VCaP (cell line): Measurements from ENCODE around the gene P4HA3.

ENCODE experiments used
- H3K27ac ChIP-seq: fragments of 450-650 bp; 2 replicates; pipeline ENCODE4 v1.5.1; 2017
- TF ChIP-seq, protein P1 (sequence below): fragments of 450-650 bp; conservative IDR thresholded peaks from 2 replicates; pipeline ENCODE4 v1.5.1; 2017; ENCODE audit warnings: mild to moderate bottlenecking, moderate library complexity

P4HA3 gene

GRCh38 chr11:74316772-74317505, 5.5 kb upstream of the P4HA3 start:
- TF ChIP-seq, protein P1, sequence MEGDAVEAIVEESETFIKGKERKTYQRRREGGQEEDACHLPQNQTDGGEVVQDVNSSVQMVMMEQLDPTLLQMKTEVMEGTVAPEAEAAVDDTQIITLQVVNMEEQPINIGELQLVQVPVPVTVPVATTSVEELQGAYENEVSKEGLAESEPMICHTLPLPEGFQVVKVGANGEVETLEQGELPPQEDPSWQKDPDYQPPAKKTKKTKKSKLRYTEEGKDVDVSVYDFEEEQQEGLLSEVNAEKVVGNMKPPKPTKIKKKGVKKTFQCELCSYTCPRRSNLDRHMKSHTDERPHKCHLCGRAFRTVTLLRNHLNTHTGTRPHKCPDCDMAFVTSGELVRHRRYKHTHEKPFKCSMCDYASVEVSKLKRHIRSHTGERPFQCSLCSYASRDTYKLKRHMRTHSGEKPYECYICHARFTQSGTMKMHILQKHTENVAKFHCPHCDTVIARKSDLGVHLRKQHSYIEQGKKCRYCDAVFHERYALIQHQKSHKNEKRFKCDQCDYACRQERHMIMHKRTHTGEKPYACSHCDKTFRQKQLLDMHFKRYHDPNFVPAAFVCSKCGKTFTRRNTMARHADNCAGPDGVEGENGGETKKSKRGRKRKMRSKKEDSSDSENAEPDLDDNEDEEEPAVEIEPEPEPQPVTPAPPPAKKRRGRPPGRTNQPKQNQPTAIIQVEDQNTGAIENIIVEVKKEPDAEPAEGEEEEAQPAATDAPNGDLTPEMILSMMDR: no peak
- no peak overlapping the region for H3K27ac ChIP-seq

GRCh38 chr11:74312326-74312725, 886 bp upstream of the P4HA3 start:
- no peak overlapping the region for H3K27ac ChIP-seq
- TF ChIP-seq, protein P1: no peak

GRCh38 chr11:74310857-74311256, 583 bp downstream of the P4HA3 start:
- H3K27ac ChIP-seq: no peak overlapping the region
- TF ChIP-seq, protein P1: no peak

- H3K27ac ChIP-seq: no peak overlapping the region
- TF ChIP-seq, protein P1: no peak
Measured at GRCh38 chr11:74307434-74307833, 4.0 kb downstream of the P4HA3 start.

GRCh38 chr11:74306435-74307175, 4.8 kb downstream of the P4HA3 start:
- H3K27ac ChIP-seq: no peak overlapping the region
- TF ChIP-seq, protein P1: no peak

DNA sequence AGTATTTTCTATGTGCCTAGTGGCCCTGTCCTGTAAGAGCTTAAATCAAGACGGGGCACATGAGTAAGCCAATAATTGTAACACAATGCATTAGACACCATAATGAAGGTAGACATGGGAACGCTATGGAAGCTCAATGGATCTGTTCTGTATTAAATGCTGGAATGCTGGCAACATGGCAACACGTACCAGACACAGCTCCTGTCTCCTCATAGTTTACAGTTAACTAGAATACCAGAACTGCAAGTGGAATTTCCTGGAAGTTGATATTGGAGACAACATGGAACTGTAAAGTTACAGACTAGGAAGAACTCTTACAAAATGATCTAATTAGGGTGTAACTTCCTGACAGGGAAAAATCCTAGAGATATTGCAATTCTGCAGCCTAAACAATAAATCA, 12.4 kb downstream of the P4HA3 start:
- no peak overlapping the region for H3K27ac ChIP-seq
- TF ChIP-seq, protein P1: no peak

- TF ChIP-seq, protein P1: no peak
- H3K27ac ChIP-seq: no peak overlapping the region
Measured at GRCh38 chr11:74297484-74297883, 14.0 kb downstream of the P4HA3 start.
